Measurements from ENCODE around the gene COL4A6. TPM values are rescaled to one million over a fixed set of nuclear protein-coding genes. Genes with fewer than 3 reads are reported as not detected.
A peak's percentile ranks its signal among the peaks of the same experiment; 100 is the strongest.

The COL4A6 gene
- total RNA-seq, 2 experiments from 2014 or later, result not detected

GRCh38 chrX:108165383-108166111 lies 272.7 kb downstream of the COL4A6 start:
- ChIA-PET POLR2A (no interaction called here), CTCF (ENCODE audit: unreplicated experiment) (no interaction called here)
- peak; percentile 36 for TF ChIP-seq CTCF (conservative IDR thresholded peaks at IDR 0.05; ENCODE audit: low read length)
- TF ChIP-seq EZH2phosphoT487 (IDR thresholded peaks at IDR 0.05; ENCODE audit: borderline replicate concordance, low read depth, low read length), result no peak
- Histone ChIP-seq H4K20me1 (ENCODE audit: insufficient read depth, low read length) (no peaks in the 10 kb centered on the region), H2AFZ (ENCODE audit: low read length) (no peak overlapping the region), H3K9me3 (ENCODE audit: low read length) (no peaks in the 10 kb centered on the region), H3K79me2 (ENCODE audit: insufficient read depth, low read depth, low read length) (no peaks in the 10 kb centered on the region), H3K27ac (ENCODE audit: low read depth, low read length, poor library complexity, severe bottlenecking) (no peak overlapping the region), H3K9me2 (ENCODE audit: insufficient read depth, low read length) (no peaks in the 10 kb centered on the region), H3K36me3 (ENCODE audit: insufficient read depth, low read length) (no peaks in the 10 kb centered on the region), H3K4me2 (ENCODE audit: low read length) (no peak overlapping the region), H3K4me3 (ENCODE audit: low read depth, low read length, poor library complexity, severe bottlenecking) (no peak overlapping the region), H3K4me1 (ENCODE audit: insufficient read depth, low read length, poor library complexity, severe bottlenecking) (no peaks in the 10 kb centered on the region)
- BruUV-seq (replicated peaks), result no TSS peak
- intact Hi-C loops (cut with micrococcal nuclease; ENCODE audit: unreplicated experiment), result no loop called here
- DNase-seq (ENCODE audit: low spot score), result no peak

- H4K20me1 ChIP-seq (ENCODE audit: insufficient read depth, low read length), result no peaks in the 10 kb centered on the region
- no peak for TF ChIP-seq CTCF (conservative IDR thresholded peaks at IDR 0.05; ENCODE audit: low read length)
- no peak for TF ChIP-seq EZH2phosphoT487 (IDR thresholded peaks at IDR 0.05; ENCODE audit: borderline replicate concordance, low read depth, low read length)
- H3K4me2 ChIP-seq (ENCODE audit: low read length), result no peak overlapping the region
- no peaks in the 10 kb centered on the region for H3K36me3 ChIP-seq (ENCODE audit: insufficient read depth, low read length)
- no peaks in the 10 kb centered on the region for H3K9me2 ChIP-seq (ENCODE audit: insufficient read depth, low read length)
- no peaks in the 10 kb centered on the region for H3K9me3 ChIP-seq (ENCODE audit: low read length)
- intact Hi-C loops (cut with micrococcal nuclease; ENCODE audit: unreplicated experiment), result no loop called here
- H3K4me1 ChIP-seq (ENCODE audit: insufficient read depth, low read length, poor library complexity, severe bottlenecking), result no peaks in the 10 kb centered on the region
- DNase-seq (ENCODE audit: low spot score), result no peak
- no peak overlapping the region for H2AFZ ChIP-seq (ENCODE audit: low read length)
- POLR2A ChIA-PET, result no interaction called here
- no peak overlapping the region for H3K27ac ChIP-seq (ENCODE audit: low read depth, low read length, poor library complexity, severe bottlenecking)
- H3K4me3 ChIP-seq (ENCODE audit: low read depth, low read length, poor library complexity, severe bottlenecking), result no peak overlapping the region
- CTCF ChIA-PET (ENCODE audit: unreplicated experiment), result no interaction called here
- no peaks in the 10 kb centered on the region for H3K79me2 ChIP-seq (ENCODE audit: insufficient read depth, low read depth, low read length)
- BruUV-seq (replicated peaks), result no TSS peak
Observed at GRCh38 chrX:108163333-108164082, 274.7 kb downstream of the COL4A6 start.

- Histone ChIP-seq H3K4me3 (ENCODE audit: low read depth, low read length, poor library complexity, severe bottlenecking) (no peak overlapping the region), H3K4me1 (ENCODE audit: insufficient read depth, low read length, poor library complexity, severe bottlenecking) (no peaks in the 10 kb centered on the region), H3K79me2 (ENCODE audit: insufficient read depth, low read depth, low read length) (no peaks in the 10 kb centered on the region), H4K20me1 (ENCODE audit: insufficient read depth, low read length) (no peaks in the 10 kb centered on the region), H3K9me2 (ENCODE audit: insufficient read depth, low read length) (no peaks in the 10 kb centered on the region), H2AFZ (ENCODE audit: low read length) (no peak overlapping the region), H3K9me3 (ENCODE audit: low read length) (no peaks in the 10 kb centered on the region), H3K36me3 (ENCODE audit: insufficient read depth, low read length) (no peaks in the 10 kb centered on the region), H3K27ac (ENCODE audit: low read depth, low read length, poor library complexity, severe bottlenecking) (no peak overlapping the region), H3K4me2 (ENCODE audit: low read length) (no peak overlapping the region)
- TF ChIP-seq CTCF (conservative IDR thresholded peaks at IDR 0.05; ENCODE audit: low read length), result no peak
- TF ChIP-seq EZH2phosphoT487 (IDR thresholded peaks at IDR 0.05; ENCODE audit: borderline replicate concordance, low read depth, low read length), result no peak
- CTCF ChIA-PET (ENCODE audit: unreplicated experiment), result no interaction called here
- BruUV-seq (replicated peaks), result no TSS peak
- intact Hi-C loops (cut with micrococcal nuclease; ENCODE audit: unreplicated experiment), result no loop called here
- POLR2A ChIA-PET, result no interaction called here
- DNase-seq (ENCODE audit: low spot score), result no peak
Observed at GRCh38 chrX:108162265-108162664, 276.0 kb downstream of the COL4A6 start.

Data from OCI-LY7 (cell line).